ENCODE results near the gene ZNF688.

DNA sequence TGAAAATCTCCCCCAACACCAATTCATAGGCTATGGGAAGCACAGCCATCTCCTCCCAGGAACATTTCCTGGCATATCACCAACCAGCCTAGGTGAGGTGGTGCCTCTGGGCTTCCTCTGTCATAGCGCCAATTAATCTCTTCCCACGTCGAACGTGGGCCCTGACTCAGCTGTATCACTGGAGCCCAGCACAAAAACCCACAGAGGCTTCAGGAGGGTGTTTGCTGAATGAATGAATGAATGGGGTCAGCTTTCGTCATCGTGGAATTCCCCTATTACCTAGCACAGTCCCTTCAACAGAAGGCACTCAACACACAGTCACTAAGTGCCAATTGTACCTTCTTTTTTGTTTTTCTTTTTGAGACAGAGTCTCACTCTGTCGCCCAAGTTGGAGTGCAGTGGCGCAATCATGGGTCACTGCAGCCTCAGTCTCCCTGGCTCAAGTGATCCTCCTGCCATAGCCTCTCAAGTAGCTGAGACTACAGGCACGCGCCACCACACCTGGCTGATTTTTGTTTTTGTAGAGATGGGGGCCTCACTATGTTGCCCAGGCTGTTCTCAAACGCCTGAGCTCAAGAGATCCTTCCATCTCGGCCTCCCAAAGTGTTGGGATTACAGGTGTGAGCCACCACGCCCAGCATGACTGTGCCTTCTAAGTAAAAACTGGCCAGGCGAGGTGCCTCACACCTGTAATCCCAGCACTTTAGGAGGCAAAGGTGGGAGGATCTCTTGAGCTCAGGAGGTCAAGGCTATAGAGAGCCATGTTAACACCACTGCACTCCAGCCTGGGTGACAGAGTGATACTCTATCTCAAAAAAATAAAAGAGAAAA is 4.1 kb downstream of the ZNF688 start:
- TF ChIP-seq BACH2 (CRISPR knock-in tag; IDR thresholded peaks at IDR 0.05; ENCODE audit: borderline replicate concordance): no peak
- TF ChIP-seq, protein P1, sequence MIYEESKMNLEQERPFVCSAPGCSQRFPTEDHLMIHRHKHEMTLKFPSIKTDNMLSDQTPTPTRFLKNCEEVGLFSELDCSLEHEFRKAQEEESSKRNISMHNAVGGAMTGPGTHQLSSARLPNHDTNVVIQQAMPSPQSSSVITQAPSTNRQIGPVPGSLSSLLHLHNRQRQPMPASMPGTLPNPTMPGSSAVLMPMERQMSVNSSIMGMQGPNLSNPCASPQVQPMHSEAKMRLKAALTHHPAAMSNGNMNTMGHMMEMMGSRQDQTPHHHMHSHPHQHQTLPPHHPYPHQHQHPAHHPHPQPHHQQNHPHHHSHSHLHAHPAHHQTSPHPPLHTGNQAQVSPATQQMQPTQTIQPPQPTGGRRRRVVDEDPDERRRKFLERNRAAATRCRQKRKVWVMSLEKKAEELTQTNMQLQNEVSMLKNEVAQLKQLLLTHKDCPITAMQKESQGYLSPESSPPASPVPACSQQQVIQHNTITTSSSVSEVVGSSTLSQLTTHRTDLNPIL (CRISPR knock-in tag; IDR thresholded peaks at IDR 0.05; ENCODE audit: low read depth): no peak
- TF ChIP-seq ISL1 (CRISPR knock-in tag; IDR thresholded peaks at IDR 0.05): no peak
- no peak for TF ChIP-seq SNAI2 (CRISPR knock-in tag; IDR thresholded peaks at IDR 0.05)
- no peak for TF ChIP-seq TCF4 (CRISPR knock-in tag; IDR thresholded peaks at IDR 0.05; ENCODE audit: borderline replicate concordance)
- TF ChIP-seq, protein P2, sequence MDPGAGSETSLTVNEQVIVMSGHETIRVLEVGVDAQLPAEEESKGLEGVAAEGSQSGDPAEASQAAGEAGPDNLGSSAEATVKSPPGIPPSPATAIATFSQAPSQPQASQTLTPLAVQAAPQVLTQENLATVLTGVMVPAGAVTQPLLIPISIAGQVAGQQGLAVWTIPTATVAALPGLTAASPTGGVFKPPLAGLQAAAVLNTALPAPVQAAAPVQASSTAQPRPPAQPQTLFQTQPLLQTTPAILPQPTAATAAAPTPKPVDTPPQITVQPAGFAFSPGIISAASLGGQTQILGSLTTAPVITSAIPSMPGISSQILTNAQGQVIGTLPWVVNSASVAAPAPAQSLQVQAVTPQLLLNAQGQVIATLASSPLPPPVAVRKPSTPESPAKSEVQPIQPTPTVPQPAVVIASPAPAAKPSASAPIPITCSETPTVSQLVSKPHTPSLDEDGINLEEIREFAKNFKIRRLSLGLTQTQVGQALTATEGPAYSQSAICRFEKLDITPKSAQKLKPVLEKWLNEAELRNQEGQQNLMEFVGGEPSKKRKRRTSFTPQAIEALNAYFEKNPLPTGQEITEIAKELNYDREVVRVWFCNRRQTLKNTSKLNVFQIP (CRISPR knock-in tag; IDR thresholded peaks at IDR 0.05; ENCODE audit: borderline replicate concordance, low read depth): no peak
